Prostate gland (tissue), 2 donors: ENCODE measurements around the gene RFPL1.

ENCODE experiments used
- CTCF ChIP-seq, 4 experiments: fragments of 200-600 bp in 2 of 4; fragments of 450-650 bp in 2 of 4; sonication (generic) in 2 of 4; IDR thresholded peaks; 1 replicate in 3 of 4; 2 replicates in 1 of 4; pipeline ENCODE4 v1.5.1; 2016 to 2019; ENCODE audit warnings: antibody characterized with exemption in 4 of 4, mild to moderate bottlenecking in 2 of 4, moderate library complexity in 2 of 4
- POLR2A ChIP-seq: fragments of 450-650 bp; IDR thresholded peaks from one replicate; pipeline ENCODE4 v1.6.1; 2016; ENCODE audit warnings: antibody characterized with exemption, mild to moderate bottlenecking

GRCh38 chr22:29408940-29409339, 29.4 kb upstream of the RFPL1 start:
- TF ChIP-seq CTCF (IDR thresholded peaks at IDR 0.05) (no peak), POLR2A (no peak)
